ENCODE data around the gene DEK.
A peak's percentile ranks its signal among the peaks of the same experiment; 100 is the strongest.

DNA sequence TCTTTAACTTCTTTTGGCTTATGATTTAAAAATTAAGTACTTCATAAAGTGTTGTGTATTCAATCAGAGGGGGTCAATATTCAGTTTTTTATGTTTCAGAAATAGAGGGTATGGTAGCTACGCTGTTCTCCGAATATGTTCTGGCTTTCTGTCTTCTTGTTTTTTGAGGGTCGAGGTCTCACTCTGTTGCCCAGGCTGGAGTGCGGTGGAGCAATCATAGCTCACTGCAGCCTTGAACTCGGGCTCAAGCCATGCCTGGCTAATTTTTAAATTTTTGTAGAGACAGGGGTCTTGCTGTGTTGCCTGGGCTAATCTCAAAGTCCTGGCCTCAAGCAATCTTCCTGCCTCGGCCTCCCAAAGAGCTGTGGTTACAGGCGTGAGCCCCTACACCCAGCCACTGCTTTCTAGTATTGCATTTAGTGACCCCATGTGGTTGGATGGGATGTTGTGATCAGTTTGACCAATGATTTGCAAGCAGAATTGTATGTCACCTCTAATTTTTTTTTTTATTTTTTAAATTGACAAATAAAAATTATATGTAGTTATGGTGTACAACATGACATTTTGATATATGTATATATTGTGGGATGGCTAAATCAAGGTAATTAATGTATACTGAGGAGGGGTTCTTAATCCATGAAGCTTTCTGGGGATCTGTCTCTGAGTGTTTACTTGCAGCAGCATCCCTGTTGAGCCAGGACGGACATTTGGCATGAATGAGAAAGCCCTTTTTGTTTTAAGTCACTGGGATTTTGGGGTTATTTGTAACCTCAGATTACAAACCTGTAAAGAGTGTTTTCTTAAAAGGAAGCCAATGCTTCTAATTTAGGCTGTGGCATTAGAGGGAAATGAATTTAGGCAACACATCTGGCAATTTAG lies 38.5 kb upstream of the DEK start:
- TF ChIP-seq, protein P1, sequence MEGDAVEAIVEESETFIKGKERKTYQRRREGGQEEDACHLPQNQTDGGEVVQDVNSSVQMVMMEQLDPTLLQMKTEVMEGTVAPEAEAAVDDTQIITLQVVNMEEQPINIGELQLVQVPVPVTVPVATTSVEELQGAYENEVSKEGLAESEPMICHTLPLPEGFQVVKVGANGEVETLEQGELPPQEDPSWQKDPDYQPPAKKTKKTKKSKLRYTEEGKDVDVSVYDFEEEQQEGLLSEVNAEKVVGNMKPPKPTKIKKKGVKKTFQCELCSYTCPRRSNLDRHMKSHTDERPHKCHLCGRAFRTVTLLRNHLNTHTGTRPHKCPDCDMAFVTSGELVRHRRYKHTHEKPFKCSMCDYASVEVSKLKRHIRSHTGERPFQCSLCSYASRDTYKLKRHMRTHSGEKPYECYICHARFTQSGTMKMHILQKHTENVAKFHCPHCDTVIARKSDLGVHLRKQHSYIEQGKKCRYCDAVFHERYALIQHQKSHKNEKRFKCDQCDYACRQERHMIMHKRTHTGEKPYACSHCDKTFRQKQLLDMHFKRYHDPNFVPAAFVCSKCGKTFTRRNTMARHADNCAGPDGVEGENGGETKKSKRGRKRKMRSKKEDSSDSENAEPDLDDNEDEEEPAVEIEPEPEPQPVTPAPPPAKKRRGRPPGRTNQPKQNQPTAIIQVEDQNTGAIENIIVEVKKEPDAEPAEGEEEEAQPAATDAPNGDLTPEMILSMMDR (IDR thresholded peaks at IDR 0.05; ENCODE audit: low read depth, low read length) = peak; percentile 8
- TF ChIP-seq, protein P2, sequence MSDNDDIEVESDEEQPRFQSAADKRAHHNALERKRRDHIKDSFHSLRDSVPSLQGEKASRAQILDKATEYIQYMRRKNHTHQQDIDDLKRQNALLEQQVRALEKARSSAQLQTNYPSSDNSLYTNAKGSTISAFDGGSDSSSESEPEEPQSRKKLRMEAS (IDR thresholded peaks at IDR 0.05; ENCODE audit: low read depth, low read length) = no peak
- no peak for TF ChIP-seq POLR2A (IDR thresholded peaks at IDR 0.05; ENCODE audit: extremely low read depth, insufficient read length)
